DOHH2 (cell line): ENCODE measurements around the gene HOXC9.

Source experiments
- EZH2phosphoT487 ChIP-seq: fragments of 200-600 bp; sonication (generic); IDR thresholded peaks from 2 replicates; pipeline ENCODE4 v1.6.1; 2017; ENCODE audit warnings: borderline replicate concordance, mild to moderate bottlenecking, antibody characterized with exemption, low read length, moderate library complexity, mixed read lengths
- TF ChIP-seq, protein P1 (sequence below): fragments of 200-600 bp; sonication (generic); IDR thresholded peaks from one replicate; pipeline ENCODE4 v1.5.1; 2014; ENCODE audit warnings: antibody characterized with exemption, mild to moderate bottlenecking, low read depth, low read length; ENCODE audit not compliant: poor library complexity, severe bottlenecking

DNA sequence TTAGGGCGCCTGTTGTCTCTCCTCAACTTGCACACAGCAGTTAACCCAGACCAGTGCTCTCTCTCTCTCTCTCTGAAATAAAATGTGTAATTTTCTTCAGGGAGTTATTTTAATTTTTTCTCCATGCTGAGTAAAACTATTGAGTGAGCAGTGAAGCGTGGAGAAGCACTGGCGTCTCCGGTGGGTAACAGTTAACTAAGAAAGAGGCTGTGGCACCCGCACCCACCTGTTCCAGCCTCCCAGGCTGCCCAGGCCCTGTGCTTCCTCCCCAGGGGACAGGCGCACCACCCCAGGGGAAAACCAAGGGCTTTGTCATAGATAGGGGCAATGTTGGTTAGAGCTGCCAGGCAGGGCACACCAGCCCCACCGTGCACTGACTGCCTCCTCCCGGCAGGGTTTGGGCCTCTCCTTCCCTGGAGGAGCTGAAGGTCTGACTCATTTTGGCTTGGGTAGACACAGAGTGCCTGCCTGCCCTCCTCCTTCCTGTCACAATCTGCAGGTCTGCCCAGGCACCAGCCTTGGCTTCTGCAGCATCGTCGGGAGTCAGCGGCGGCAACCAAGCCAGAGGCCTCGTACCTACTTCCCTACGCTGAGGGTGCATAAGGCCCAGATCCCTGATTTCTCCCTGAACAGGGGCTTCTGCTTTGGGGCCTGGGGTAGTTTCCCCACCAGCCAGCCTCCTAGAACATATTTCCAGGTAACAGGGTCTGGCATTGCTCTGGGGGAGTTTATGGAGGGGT is 36.8 kb downstream of the HOXC9 start:
- TF ChIP-seq, protein P1, sequence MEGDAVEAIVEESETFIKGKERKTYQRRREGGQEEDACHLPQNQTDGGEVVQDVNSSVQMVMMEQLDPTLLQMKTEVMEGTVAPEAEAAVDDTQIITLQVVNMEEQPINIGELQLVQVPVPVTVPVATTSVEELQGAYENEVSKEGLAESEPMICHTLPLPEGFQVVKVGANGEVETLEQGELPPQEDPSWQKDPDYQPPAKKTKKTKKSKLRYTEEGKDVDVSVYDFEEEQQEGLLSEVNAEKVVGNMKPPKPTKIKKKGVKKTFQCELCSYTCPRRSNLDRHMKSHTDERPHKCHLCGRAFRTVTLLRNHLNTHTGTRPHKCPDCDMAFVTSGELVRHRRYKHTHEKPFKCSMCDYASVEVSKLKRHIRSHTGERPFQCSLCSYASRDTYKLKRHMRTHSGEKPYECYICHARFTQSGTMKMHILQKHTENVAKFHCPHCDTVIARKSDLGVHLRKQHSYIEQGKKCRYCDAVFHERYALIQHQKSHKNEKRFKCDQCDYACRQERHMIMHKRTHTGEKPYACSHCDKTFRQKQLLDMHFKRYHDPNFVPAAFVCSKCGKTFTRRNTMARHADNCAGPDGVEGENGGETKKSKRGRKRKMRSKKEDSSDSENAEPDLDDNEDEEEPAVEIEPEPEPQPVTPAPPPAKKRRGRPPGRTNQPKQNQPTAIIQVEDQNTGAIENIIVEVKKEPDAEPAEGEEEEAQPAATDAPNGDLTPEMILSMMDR: no peak
- no peak for TF ChIP-seq EZH2phosphoT487
